Aorta (tissue), 5 donors: Measurements from ENCODE around the gene FRMD4A. TPM values are rescaled to one million over a fixed set of nuclear protein-coding genes. Genes with fewer than 3 reads are reported as not detected.

Experiments
- ATAC-seq: fragments of 200-7000 bp; cut with Tn5 transposase; one replicate; pipeline ENCODE4 v1.9.1; 2022; ENCODE audit warnings: moderate library complexity; ENCODE audit not compliant: low FRiP score
- DNase-seq, 2 donors: peaks; one replicate each; pipeline ENCODE4 v3.0.0-alpha.2; 2020
- H3K27ac ChIP-seq, 2 donors: one replicate each; pipeline ENCODE4 v1.5.1; 2013; ENCODE audit warnings: low read length in 2 of 2, mild to moderate bottlenecking in 2 of 2, moderate library complexity in 2 of 2, control low read depth in 1 of 2, inconsistent platforms in 1 of 2, low read depth in 1 of 2
- H3K27me3 ChIP-seq, 2 donors: one replicate each; pipeline ENCODE4 v1.6.1; 2013; ENCODE audit warnings: control low read depth in 1 of 2, low read length in 1 of 2, mild to moderate bottlenecking in 1 of 2, moderate library complexity in 1 of 2; ENCODE audit not compliant: insufficient read depth in 2 of 2, control insufficient read depth in 1 of 2
- H3K36me3 ChIP-seq, 2 donors: one replicate each; pipeline ENCODE4 v1.6.1; 2013; ENCODE audit warnings: control low read depth in 1 of 2, low read length in 1 of 2, mild to moderate bottlenecking in 1 of 2; ENCODE audit not compliant: insufficient read depth in 2 of 2, control insufficient read depth in 1 of 2
- H3K4me1 ChIP-seq, 2 donors: one replicate each; pipeline ENCODE4 v1.6.1; 2013; ENCODE audit warnings: low read length in 2 of 2, control low read depth in 1 of 2, mild to moderate bottlenecking in 1 of 2, moderate library complexity in 1 of 2; ENCODE audit not compliant: insufficient read depth in 2 of 2, control insufficient read depth in 1 of 2
- H3K4me3 ChIP-seq, 2 donors: one replicate each; pipeline ENCODE4 v1.5.1; 2013; ENCODE audit warnings: low read length in 2 of 2, control low read depth in 1 of 2, mild to moderate bottlenecking in 1 of 2
- H3K9me3 ChIP-seq: one replicate; pipeline ENCODE4 v1.6.1; 2013; ENCODE audit warnings: mild to moderate bottlenecking, low read length; ENCODE audit not compliant: control insufficient read depth
- WGBS, 2 donors: extraction: QIAGEN DNeasy Blood & Tissue Kit; methylation state at CpG; one replicate each; pipeline ENCODE4 v1.1.7; 2013; 5-methylcytosine and 5-hydroxymethylcytosine counted together
- intact Hi-C, 2 donors: fragments of 100-400 bp; cut with DNase I; formaldehyde crosslinking; loops; one replicate each; pipeline versions ENCODE4 v1.14.2 to v1.15.0; 2022
- polyA plus RNA-seq, 2 donors: library from polyadenylated mRNA; stranded (reverse); fragments of 200-250 nt; gene quantifications; one replicate each; pipeline ENCODE4 v1.2.3, GENCODE V29; 2013
- total RNA-seq, 2 donors: library from RNA; stranded (reverse); fragmentation: NEBNext Ultra II Directional; extraction: Animal tissue kit (Norgen Biotek cat#: 25700); gene quantifications; one replicate each; pipeline ENCODE4 v1.2.1, GENCODE V29; 2021
- donor health status: healthy with polysubstance abuse.
- donor health status: Bipolar disorder and iron deficiency.
- donor health status: DM: no; HTN: no; CAD: no.
- donor health status: DM: no; HTN: no; CAD: no.
- donor health status: DM: yes; HTN: yes; CAD: no.

FRMD4A gene
- total and polyA plus RNA-seq, 4 donors = 11.4 to 65.6 (median 39.7) TPM

GRCh38 chr10:13741438-13741837, 589.3 kb downstream of the FRMD4A start:
- 85 to 87% methylated on average over 5 of the region's 5 CpGs for WGBS, 2 donors
- no peaks in the 10 kb centered on the region for H3K9me3 ChIP-seq
- no peak for DNase-seq
- no peak overlapping the region for H3K27ac ChIP-seq
- no peak for ATAC-seq
- intact Hi-C loops = no loop called here
- H3K27me3 ChIP-seq = no peaks in the 10 kb centered on the region
- no peaks in the 10 kb centered on the region for H3K4me1 ChIP-seq
- H3K36me3 ChIP-seq = peaks cover 0 to 2% of the 10 kb centered on the region in 2 donors
- H3K4me3 ChIP-seq = no peak overlapping the region

- no peak for DNase-seq
- Histone ChIP-seq H3K36me3 (peaks cover 0 to 2% of the 10 kb centered on the region in 2 donors), H3K27me3 (no peaks in the 10 kb centered on the region), H3K4me1 (no peaks in the 10 kb centered on the region), H3K4me3 (no peak overlapping the region), H3K27ac (no peak overlapping the region), H3K9me3 (no peaks in the 10 kb centered on the region)
- ATAC-seq = no peak
- WGBS, 2 donors = 51 to 66% methylated on average over 4 of the region's 4 CpGs
- intact Hi-C loops = no loop called here
These were observed 590.3 kb downstream of the FRMD4A start for GRCh38 chr10:13740461-13740860.

GRCh38 chr10:13739183-13739582, 591.5 kb downstream of the FRMD4A start:
- Histone ChIP-seq H3K4me1 (no peaks in the 10 kb centered on the region), H3K4me3 (no peak overlapping the region), H3K27me3 (no peaks in the 10 kb centered on the region), H3K27ac (no peak overlapping the region), H3K9me3 (no peaks in the 10 kb centered on the region), H3K36me3 (peaks cover 0 to 2% of the 10 kb centered on the region in 2 donors)
- no peak for ATAC-seq
- DNase-seq = no peak
- intact Hi-C loops = no loop called here
- 40 to 48% methylated on average over 2 of the region's 2 CpGs for WGBS, 2 donors

- peaks cover 0 to 4% of the 10 kb centered on the region in 2 donors for H3K36me3 ChIP-seq
- no peak overlapping the region for H3K4me3 ChIP-seq
- intact Hi-C loops = no loop called here
- H3K27ac ChIP-seq = no peak overlapping the region
- 84 to 86% methylated on average over 3 of the region's 3 CpGs for WGBS, 2 donors
- H3K27me3 ChIP-seq = no peaks in the 10 kb centered on the region
- ATAC-seq (no peak), DNase-seq (no peak)
- H3K9me3 ChIP-seq = no peaks in the 10 kb centered on the region
- H3K4me1 ChIP-seq = no peaks in the 10 kb centered on the region
These were observed 594.2 kb downstream of the FRMD4A start for GRCh38 chr10:13736506-13736905.

GRCh38 chr10:13734151-13734550, 596.6 kb downstream of the FRMD4A start:
- DNase-seq = no peak
- Histone ChIP-seq H3K27me3 (no peaks in the 10 kb centered on the region), H3K4me1 (no peaks in the 10 kb centered on the region), H3K36me3 (peaks cover 0 to 2% of the 10 kb centered on the region in 2 donors), H3K9me3 (no peaks in the 10 kb centered on the region), H3K4me3 (no peak overlapping the region), H3K27ac (no peak overlapping the region)
- 85 to 93% methylated on average over 8 of the region's 8 CpGs for WGBS, 2 donors
- intact Hi-C loops = no loop called here
- no peak for ATAC-seq

- Histone ChIP-seq H3K36me3 (peaks cover 0 to 2% of the 10 kb centered on the region in 2 donors), H3K4me3 (no peak overlapping the region), H3K9me3 (no peaks in the 10 kb centered on the region), H3K27ac (no peak overlapping the region), H3K4me1 (no peaks in the 10 kb centered on the region), H3K27me3 (no peaks in the 10 kb centered on the region)
- 84 to 85% methylated on average over 7 of the region's 7 CpGs for WGBS, 2 donors
- intact Hi-C loops = no loop called here
- ATAC-seq (no peak), DNase-seq (no peak)
These were observed 597.7 kb downstream of the FRMD4A start for GRCh38 chr10:13733071-13733470.

GRCh38 chr10:13732465-13732881, 598.3 kb downstream of the FRMD4A start:
- Histone ChIP-seq H3K36me3 (peaks cover 0 to 2% of the 10 kb centered on the region in 2 donors), H3K4me3 (no peak overlapping the region), H3K9me3 (no peaks in the 10 kb centered on the region), H3K27me3 (no peaks in the 10 kb centered on the region), H3K4me1 (no peaks in the 10 kb centered on the region), H3K27ac (no peak overlapping the region)
- intact Hi-C loops = no loop called here
- ATAC-seq (no peak), DNase-seq (no peak)
- 32 to 48% methylated on average over 6 of the region's 6 CpGs for WGBS, 2 donors

- H3K36me3 ChIP-seq = peaks cover 0 to 2% of the 10 kb centered on the region in 2 donors
- H3K27me3 ChIP-seq = no peaks in the 10 kb centered on the region
- no peaks in the 10 kb centered on the region for H3K4me1 ChIP-seq
- no peak for DNase-seq
- no peak overlapping the region for H3K4me3 ChIP-seq
- H3K27ac ChIP-seq = no peak overlapping the region
- ATAC-seq = no peak
- intact Hi-C loops = no loop called here
- no peaks in the 10 kb centered on the region for H3K9me3 ChIP-seq
- WGBS, 2 donors = 58 to 65% methylated on average over 8 of the region's 8 CpGs
These were observed 598.9 kb downstream of the FRMD4A start for GRCh38 chr10:13731799-13732198.

- intact Hi-C loops = no loop called here
- Histone ChIP-seq H3K4me3 (no peak overlapping the region), H3K9me3 (no peaks in the 10 kb centered on the region), H3K36me3 (peaks cover 0 to 2% of the 10 kb centered on the region in 2 donors), H3K27me3 (no peaks in the 10 kb centered on the region), H3K4me1 (no peaks in the 10 kb centered on the region), H3K27ac (no peak overlapping the region)
- 85 to 91% methylated on average over 7 of the region's 7 CpGs for WGBS, 2 donors
- no peak for DNase-seq
- no peak for ATAC-seq
These were observed 599.8 kb downstream of the FRMD4A start for GRCh38 chr10:13730956-13731355.
